Activated CD8-positive, alpha-beta memory T cell treated with anti-CD3 and anti-CD28 coated beads for 4 hours (primary cell): ENCODE results near the gene MPP4.
"Not testable (repeated sequence)": the region's sequence is repeated elsewhere in the genome, so short reads cannot be mapped to it uniquely, and the experiment has no call there.

Experiments used
- DNase-seq, 2 donors: peaks; one replicate each; pipeline ENCODE4 v3.0.0-alpha.2; 2020; ENCODE audit warnings: low read depth in 2 of 2

The MPP4 gene

DNA sequence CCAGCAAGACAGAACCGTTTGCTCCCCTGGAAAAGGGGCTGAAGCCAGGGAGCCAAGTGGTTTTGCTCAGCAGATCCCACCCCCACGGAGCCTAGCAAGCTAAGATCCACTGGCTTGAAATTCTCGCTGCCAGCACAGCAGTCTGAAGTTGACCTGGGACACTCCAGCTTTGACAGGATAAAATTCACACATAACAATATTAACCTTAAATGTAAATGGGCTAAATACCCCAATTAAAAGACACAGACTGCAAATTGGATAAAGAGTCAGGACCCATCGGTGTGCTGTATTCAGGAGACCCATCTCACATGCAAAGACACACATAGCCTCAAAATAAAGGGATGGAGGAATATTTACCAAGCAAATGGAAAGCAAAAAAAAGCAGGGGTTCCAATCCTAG, 27.2 kb downstream of the MPP4 start:
- DNase-seq = not testable (repeated sequence)

- no peak for DNase-seq
Measured at GRCh38 chr2:201669865-201670264, 28.6 kb downstream of the MPP4 start.

- DNase-seq = no peak
Measured at GRCh38 chr2:201668402-201668910, 30.0 kb downstream of the MPP4 start.

DNA sequence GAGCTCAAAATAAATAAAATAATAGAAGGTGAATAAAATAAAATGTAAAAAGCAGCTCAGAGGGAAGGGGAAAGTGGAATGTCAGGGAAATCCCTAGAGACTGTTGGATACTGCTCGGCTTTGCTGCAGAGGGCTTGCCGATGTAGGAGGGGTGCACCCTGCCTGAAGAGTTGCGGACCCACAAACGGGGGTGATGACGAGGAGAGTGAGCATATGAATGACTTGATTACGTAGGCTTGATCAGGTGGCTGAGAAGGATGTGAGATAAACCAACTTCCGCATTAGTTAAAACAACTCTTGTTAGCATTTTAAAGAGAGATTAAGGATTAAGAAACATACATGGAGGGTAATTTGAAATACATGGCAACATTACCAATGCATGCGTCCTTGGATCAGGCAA, 34.1 kb downstream of the MPP4 start:
- DNase-seq = no peak

DNA sequence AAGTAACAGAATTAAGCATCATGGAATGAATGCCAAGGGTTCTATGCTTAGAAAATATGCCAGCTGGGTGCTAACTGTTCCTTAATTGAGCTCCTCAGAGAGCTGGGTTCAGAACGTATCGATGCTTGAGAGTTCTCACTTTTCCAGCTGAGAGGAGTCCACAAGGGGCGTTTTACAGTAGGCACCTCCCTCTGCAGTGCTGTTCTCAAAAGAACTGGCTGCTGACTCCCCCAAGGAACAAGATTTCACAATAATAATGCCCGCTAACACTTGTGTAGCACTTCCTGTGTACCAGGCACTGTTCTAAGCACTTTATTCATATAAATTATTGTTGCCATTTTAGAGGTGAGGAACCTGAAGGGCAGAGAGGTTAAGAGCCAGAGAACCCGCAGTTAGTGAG, 37.1 kb downstream of the MPP4 start:
- no peak for DNase-seq

DNA sequence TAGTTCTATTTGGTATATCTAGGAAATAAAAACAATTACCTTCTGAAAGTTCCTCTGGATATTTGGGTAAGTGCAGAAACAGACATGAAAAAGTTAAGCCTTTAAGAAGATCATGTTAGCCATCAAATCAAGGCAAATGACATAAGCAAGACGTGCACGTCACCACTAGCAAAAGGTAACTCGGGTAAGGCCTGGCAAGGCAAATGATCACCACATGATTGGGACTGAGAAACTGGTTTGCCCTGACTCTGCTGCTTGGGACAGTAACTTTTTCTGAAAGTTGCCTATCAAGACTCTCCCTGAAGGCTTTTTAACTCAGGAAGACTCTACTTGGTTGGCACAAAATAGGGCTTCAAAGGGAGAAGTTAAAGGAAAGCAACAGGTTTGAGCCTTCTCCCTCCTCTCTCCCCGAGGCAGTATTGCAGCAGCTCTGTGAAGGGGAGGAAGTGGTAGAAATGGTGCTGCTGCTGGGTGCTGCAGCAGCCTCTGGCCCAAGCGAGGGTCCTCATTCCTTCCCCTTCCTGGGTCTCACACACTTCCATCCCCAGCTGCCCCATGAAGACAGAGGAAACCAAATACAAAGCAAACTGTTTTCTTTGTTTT, 38.0 kb downstream of the MPP4 start:
- DNase-seq = no peak

DNA sequence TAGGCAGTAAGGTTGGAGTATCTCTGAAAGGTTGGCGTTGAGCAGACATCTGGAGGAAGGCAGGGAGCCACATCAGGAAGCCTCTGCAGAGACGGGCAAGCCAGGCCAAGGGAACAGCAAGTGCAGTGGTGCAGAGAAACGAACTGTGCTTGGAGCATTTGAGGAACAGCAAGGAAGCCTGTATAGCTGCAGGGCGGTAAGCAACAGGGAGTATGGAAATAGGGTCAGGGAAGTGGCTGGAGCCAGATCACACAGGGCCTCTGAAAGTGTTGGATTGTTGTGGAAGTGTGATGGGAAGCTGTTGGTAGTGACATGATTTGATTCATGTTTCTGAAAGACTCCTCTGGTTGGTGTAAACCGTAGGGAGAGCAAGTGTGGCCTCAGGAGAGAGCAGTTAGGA, 41.7 kb downstream of the MPP4 start:
- DNase-seq = no peak

- no peak for DNase-seq
Measured at GRCh38 chr2:201656102-201656501, 42.3 kb downstream of the MPP4 start.

- DNase-seq = no peak
Measured at GRCh38 chr2:201654616-201655384, 43.6 kb downstream of the MPP4 start.

DNA sequence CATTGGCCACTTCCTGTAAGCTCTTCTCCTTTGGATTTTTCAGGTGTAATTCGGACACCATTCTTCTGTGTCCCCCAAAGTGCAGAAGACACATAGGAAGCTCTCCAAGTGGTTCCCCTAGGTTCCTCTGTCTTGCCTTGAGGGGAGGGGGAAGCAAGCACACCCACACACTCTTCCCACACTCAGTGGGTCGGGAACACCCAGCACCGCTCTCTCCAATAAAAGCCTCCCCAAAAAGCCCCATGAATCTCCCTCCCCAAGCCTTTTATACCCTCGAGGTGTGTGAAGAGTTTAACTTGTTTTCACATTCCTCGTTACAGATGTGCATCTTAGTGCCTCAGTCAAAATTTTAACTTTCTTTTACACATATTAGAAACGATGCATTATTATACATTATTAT, 45.2 kb downstream of the MPP4 start:
- DNase-seq = no peak

- DNase-seq = no peak
Measured at GRCh38 chr2:201649442-201649841, 49.0 kb downstream of the MPP4 start.

- DNase-seq = no peak
Measured at GRCh38 chr2:201647431-201647830, 51.0 kb downstream of the MPP4 start.

GRCh38 chr2:201644001-201644400, 54.4 kb downstream of the MPP4 start:
- no peak for DNase-seq

- DNase-seq = no peak
Measured at GRCh38 chr2:201643216-201643890, 55.1 kb downstream of the MPP4 start, which contains the start of gene TMEM237. Gene TMEM237 (minus strand): TSS chr2:201643503. CDS start chr2:201643400, 103 bp downstream.

GRCh38 chr2:201642579-201643215, 55.7 kb downstream of the MPP4 start:
- peak; percentile 65 to 67 for DNase-seq

DNA sequence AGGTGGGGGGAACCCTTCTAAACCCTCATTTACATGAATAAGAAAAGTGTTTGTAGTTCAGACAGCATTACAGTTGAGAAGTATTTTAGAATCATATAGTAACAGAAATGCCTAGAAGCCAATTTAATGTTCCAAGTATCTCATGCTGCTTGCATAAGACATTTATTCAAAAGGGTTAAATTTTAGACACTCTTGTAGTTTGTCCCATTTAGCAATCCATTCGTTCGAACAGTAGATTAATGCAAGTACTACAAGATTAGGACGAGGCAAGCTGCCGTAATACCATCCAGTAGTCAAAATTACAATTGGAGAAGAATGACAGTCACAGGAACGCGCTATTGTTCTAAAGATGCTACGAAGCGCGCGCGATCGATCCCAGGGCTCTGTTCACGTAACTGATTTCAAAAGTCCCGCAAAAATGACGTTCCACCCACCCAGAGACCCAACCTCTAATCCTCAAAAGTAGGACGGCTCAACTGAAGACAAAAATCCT, 56.3 kb downstream of the MPP4 start:
- no peak for DNase-seq

GRCh38 chr2:201639205-201639604, 59.2 kb downstream of the MPP4 start:
- no peak for DNase-seq

- no peak for DNase-seq
Measured at GRCh38 chr2:201638326-201638725, 60.1 kb downstream of the MPP4 start.

DNA sequence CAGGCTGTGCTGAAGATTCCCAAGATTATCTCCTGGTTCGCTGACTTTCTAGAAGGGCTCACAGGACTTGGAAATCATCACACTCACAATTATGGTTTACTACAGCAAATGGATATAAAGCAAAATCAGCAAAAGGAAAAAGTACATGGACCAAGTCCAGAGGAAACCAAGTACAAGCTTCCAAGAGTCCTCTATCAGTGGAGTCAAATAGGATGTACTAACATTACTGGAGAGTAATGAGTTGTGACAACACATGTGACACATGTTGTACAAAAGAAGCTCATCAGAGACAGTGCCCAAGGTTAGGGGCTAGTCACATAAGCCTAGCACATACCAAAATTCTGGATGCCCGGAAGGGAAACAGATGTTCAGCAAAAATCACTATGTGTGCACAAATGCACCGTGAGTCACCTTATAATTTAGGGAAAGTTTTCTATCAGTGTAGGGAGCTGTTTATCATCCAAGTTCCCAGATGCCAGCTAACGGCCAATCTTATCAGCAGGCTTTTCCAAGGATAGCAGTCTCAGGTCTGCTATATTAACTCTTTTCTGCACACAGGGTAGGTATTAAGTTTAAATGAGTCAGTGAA, 64.7 kb downstream of the MPP4 start:
- no peak for DNase-seq

DNA sequence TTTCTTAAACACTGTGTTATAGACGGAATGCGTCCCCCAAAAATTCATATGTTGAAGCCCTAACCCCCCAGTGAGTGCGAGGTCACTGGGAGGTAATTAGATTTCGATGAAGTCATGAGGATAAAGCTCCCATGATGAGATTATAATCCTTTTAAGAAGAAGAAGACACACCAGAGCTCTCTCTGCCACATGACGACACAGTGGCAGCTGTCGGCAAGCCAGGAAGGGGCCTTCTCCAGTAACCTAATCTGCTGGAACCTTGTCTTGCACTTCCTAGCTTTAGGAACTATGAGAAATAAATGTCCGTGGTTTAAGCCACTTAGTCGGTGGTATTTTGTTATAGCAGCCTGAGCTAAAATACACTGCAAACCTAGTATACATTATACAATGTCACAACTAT, 67.4 kb downstream of the MPP4 start:
- DNase-seq = no peak

DNA sequence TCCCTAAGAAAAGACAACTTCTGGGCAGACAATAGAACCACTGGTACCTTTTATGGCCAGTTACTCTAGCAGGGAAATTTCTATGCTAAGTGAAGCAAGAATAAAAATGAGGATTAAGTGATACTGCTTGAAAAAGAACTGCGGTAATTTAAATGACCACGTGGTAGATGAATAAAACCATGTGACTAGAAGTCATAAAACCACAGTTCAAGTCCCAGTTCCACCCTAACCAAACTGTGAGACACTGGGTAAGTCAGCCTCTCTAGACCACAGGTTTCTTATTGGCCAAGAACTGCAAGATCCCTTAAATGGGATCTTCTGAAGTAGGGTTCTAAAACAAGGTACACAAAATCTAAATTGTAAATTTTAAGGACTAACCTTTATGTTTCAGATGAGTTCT, 67.9 kb downstream of the MPP4 start:
- DNase-seq = no peak

GRCh38 chr2:201628545-201628944, 69.9 kb downstream of the MPP4 start:
- DNase-seq = no peak
